ENCODE measurements around the gene ERBIN.

- TF ChIP-seq CTCF (IDR thresholded peaks at IDR 0.05; ENCODE audit: borderline replicate concordance, extremely low read depth, low read length, poor library complexity, severe bottlenecking) (no peak), EZH2 (IDR thresholded peaks at IDR 0.05; ENCODE audit: borderline replicate concordance, low read depth, low read length, severe bottlenecking) (no peak)
Observed at GRCh38 chr5:66066826-66067225, 140.5 kb downstream of the ERBIN start.

Measured in DND-41 (cell line).